Spleen (tissue), 7 donors: ENCODE results near the gene LAYN.

ENCODE experiments used
- POLR2AphosphoS5 ChIP-seq, 3 donors: sonication (generic); formaldehyde crosslinking; IDR thresholded peaks; one replicate each; pipeline ENCODE4 v1.5.1; 2017; ENCODE audit warnings: antibody characterized with exemption in 3 of 3
- TF ChIP-seq, protein P1 (sequence below), 11 experiments: fragments of 200-600 bp in 7 of 11; fragments of 450-650 bp in 4 of 11; sonication (generic) in 4 of 11; IDR thresholded peaks in 8 of 11; conservative IDR thresholded peaks in 3 of 11; 1 replicate in 7 of 11; 2 replicates in 4 of 11; pipeline versions ENCODE4 v1.4.0 to v1.8.0; 2016 to 2021; ENCODE audit warnings: antibody characterized with exemption in 11 of 11, inconsistent platforms in 4 of 11, mild to moderate bottlenecking in 1 of 11
- donor health status: DM: no; HTN: no; CAD: no; lungs with moderate emphysema.
- donor health status: DM: no; HTN: no; CAD: no.
- donor health status: DM: no; HTN: no; CAD: no.

DNA sequence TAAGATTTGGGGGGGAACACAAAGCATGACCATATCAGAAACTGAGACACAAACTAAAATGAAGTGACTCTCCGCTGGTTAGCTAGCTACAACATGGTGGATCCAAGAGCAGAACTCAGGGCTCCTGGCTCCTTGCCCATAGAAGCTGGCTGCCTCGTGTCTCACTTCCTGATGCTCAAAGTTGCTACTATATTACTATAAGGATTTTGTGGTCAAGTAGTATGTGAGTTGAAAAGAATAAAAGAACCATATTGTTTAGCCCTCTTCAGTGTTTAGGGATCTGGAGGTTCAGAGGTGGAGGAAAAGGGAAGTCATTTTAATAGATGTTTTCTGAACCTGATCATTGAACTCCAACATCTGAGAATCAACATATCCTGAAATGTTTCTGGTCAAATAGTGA is 44.9 kb downstream of the LAYN start:
- TF ChIP-seq POLR2AphosphoS5 (IDR thresholded peaks at IDR 0.05), result no peak
- TF ChIP-seq, protein P1, sequence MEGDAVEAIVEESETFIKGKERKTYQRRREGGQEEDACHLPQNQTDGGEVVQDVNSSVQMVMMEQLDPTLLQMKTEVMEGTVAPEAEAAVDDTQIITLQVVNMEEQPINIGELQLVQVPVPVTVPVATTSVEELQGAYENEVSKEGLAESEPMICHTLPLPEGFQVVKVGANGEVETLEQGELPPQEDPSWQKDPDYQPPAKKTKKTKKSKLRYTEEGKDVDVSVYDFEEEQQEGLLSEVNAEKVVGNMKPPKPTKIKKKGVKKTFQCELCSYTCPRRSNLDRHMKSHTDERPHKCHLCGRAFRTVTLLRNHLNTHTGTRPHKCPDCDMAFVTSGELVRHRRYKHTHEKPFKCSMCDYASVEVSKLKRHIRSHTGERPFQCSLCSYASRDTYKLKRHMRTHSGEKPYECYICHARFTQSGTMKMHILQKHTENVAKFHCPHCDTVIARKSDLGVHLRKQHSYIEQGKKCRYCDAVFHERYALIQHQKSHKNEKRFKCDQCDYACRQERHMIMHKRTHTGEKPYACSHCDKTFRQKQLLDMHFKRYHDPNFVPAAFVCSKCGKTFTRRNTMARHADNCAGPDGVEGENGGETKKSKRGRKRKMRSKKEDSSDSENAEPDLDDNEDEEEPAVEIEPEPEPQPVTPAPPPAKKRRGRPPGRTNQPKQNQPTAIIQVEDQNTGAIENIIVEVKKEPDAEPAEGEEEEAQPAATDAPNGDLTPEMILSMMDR (IDR thresholded peaks at IDR 0.05 in 8 of 11, conservative IDR thresholded peaks at IDR 0.05 in 3 of 11), result no peak
